Measurements from ENCODE around the gene CFH. TPM values are rescaled to one million over a fixed set of nuclear protein-coding genes. Genes with fewer than 3 reads are reported as not detected.
A peak's percentile ranks its signal among the peaks of the same experiment; 100 is the strongest.
"Not testable (repeated sequence)": the region's sequence is repeated elsewhere in the genome, so short reads cannot be mapped to it uniquely, and the experiment has no call there.

Gene CFH
- polyA plus RNA-seq, 6 donors from 2014 or later = 0.09 TPM; not detected in 5

- DNase-seq (no peak), ATAC-seq (ENCODE audit: low read depth in 2 of 2) (no peak)
- Mint-ChIP-seq H3K27ac (no peak overlapping the region), H3K4me1 (no peaks in the 10 kb centered on the region), H3K27me3 (no peaks in the 10 kb centered on the region), H3K9me3 (no peaks in the 10 kb centered on the region), H3K4me3 (no peak overlapping the region), H3K36me3 (no peaks in the 10 kb centered on the region)
Measured at GRCh38 chr1:196678510-196678884, 26.7 kb downstream of the CFH start.

DNA sequence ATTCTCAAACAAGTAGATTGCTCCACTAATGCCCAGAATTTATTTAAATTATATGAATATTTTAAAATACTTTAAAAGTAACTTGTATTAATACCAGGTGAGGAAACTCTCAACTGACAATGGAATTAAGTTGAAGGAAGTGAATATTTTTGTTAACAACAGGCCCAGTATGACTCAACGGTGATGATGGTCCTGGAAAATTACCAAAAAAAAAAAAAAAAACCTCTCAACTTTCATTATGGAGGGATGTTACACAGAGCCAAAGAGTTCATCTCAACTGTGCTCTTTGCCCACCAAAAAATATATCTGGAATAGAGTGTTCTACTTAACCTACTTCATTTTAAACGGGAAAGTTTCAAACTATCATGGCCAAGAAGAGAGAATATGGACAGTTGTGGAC, 28.3 kb downstream of the CFH start:
- Mint-ChIP-seq H3K36me3 (no peaks in the 10 kb centered on the region), H3K9me3 (no peaks in the 10 kb centered on the region), H3K27ac (no peak overlapping the region), H3K4me1 (no peaks in the 10 kb centered on the region), H3K4me3 (no peak overlapping the region), H3K27me3 (no peaks in the 10 kb centered on the region)
- ATAC-seq (ENCODE audit: low read depth in 2 of 2) = no peak
- DNase-seq = no peak

GRCh38 chr1:196684476-196684875, 32.6 kb downstream of the CFH start:
- peaks cover 0 to 4% (median 0%) of the 10 kb centered on the region in 7 donors for H3K9me3 Mint-ChIP-seq
- H3K4me3 Mint-ChIP-seq = no peak overlapping the region
- H3K27me3 Mint-ChIP-seq = no peaks in the 10 kb centered on the region
- ATAC-seq (ENCODE audit: low read depth in 2 of 2) (no peak), DNase-seq (no peak)
- no peaks in the 10 kb centered on the region for H3K36me3 Mint-ChIP-seq
- H3K4me1 Mint-ChIP-seq = no peaks in the 10 kb centered on the region
- no peak overlapping the region for H3K27ac Mint-ChIP-seq

DNA sequence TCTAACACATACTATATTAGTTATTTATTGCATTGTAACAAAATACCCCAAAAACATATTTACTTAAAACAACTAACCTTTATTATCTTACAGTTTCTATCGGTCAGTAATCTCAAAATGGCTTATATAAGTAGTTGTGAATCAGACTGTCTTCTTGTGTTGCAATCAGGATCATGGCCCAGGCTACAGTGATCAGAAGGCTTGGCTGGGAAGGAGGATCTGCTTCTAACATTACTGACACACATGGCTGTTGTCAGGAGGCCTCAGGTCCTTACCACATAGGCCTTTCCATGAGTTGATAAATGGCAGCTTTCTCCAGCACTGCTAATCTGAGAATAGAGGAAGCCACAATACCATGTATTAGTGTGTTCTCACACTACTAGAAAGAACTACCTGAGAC, 33.7 kb downstream of the CFH start:
- H3K9me3 Mint-ChIP-seq = peaks cover 0 to 4% (median 0%) of the 10 kb centered on the region in 7 donors
- H3K27ac Mint-ChIP-seq = no peak overlapping the region
- no peaks in the 10 kb centered on the region for H3K27me3 Mint-ChIP-seq
- DNase-seq (no peak), ATAC-seq (ENCODE audit: low read depth in 2 of 2) (no peak)
- H3K4me1 Mint-ChIP-seq = no peaks in the 10 kb centered on the region
- H3K4me3 Mint-ChIP-seq = no peak overlapping the region
- no peaks in the 10 kb centered on the region for H3K36me3 Mint-ChIP-seq

GRCh38 chr1:196689001-196689400, 37.2 kb downstream of the CFH start:
- DNase-seq (no peak), ATAC-seq (ENCODE audit: low read depth in 2 of 2) (no peak)
- Mint-ChIP-seq H3K4me3 (no peak overlapping the region), H3K4me1 (no peaks in the 10 kb centered on the region), H3K27me3 (no peaks in the 10 kb centered on the region), H3K9me3 (peaks cover 0 to 5% (median 0%) of the 10 kb centered on the region in 7 donors), H3K27ac (no peak overlapping the region), H3K36me3 (no peaks in the 10 kb centered on the region)

GRCh38 chr1:196690582-196690981, 38.7 kb downstream of the CFH start:
- H3K4me3 Mint-ChIP-seq = no peak overlapping the region
- ATAC-seq (ENCODE audit: low read depth in 2 of 2) (no peak), DNase-seq (no peak)
- H3K9me3 Mint-ChIP-seq = peaks cover 0 to 8% (median 0%) of the 10 kb centered on the region in 7 donors
- H3K27ac Mint-ChIP-seq = no peak overlapping the region
- H3K4me1 Mint-ChIP-seq = no peaks in the 10 kb centered on the region
- peaks cover 0 to 2% (median 0%) of the 10 kb centered on the region in 3 donors for H3K27me3 Mint-ChIP-seq
- H3K36me3 Mint-ChIP-seq = no peaks in the 10 kb centered on the region

DNA sequence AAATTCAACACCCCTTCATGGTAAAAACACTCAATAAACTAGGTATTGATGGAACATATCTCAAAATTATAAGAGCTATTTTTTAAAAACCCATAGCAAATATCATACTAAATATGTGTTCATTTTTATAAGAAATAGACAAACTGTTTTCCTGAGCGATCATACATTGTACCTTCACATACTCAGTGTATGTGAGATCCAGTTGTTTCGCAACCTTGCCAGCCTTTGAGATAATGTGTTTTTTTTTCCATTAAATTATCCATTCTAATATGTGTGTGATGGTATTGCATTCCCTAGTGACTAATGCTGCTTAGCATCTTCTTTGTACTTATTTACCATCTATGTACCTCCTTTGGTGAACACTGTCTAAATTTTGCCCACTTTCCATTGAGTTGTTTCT, 47.1 kb downstream of the CFH start:
- H3K4me1 Mint-ChIP-seq = no peaks in the 10 kb centered on the region
- DNase-seq (no peak), ATAC-seq (ENCODE audit: low read depth in 2 of 2) (no peak)
- H3K27me3 Mint-ChIP-seq = peaks cover 0 to 7% (median 0%) of the 10 kb centered on the region in 3 donors
- H3K4me3 Mint-ChIP-seq = no peak overlapping the region
- no peaks in the 10 kb centered on the region for H3K36me3 Mint-ChIP-seq
- H3K9me3 Mint-ChIP-seq = peaks cover 0 to 12% (median 7%) of the 10 kb centered on the region in 7 donors
- no peak overlapping the region for H3K27ac Mint-ChIP-seq

- Mint-ChIP-seq H3K4me3 (no peak overlapping the region), H3K27ac (no peak overlapping the region), H3K27me3 (no peaks in the 10 kb centered on the region), H3K9me3 (peaks cover 0 to 7% (median 2%) of the 10 kb centered on the region in 7 donors), H3K36me3 (no peaks in the 10 kb centered on the region), H3K4me1 (no peaks in the 10 kb centered on the region)
- no peak for DNase-seq
- no peak for ATAC-seq (ENCODE audit: low read depth in 2 of 2)
Measured at GRCh38 chr1:196701144-196701543, 49.3 kb downstream of the CFH start.

- H3K9me3 Mint-ChIP-seq; H3K27me3 Mint-ChIP-seq; H3K27ac Mint-ChIP-seq; ATAC-seq (ENCODE audit: low read depth in 2 of 2); H3K36me3 Mint-ChIP-seq; H3K4me1 Mint-ChIP-seq; H3K4me3 Mint-ChIP-seq; DNase-seq: not testable (repeated sequence)
Measured at GRCh38 chr1:196709892-196710291, 58.0 kb downstream of the CFH start.

DNA sequence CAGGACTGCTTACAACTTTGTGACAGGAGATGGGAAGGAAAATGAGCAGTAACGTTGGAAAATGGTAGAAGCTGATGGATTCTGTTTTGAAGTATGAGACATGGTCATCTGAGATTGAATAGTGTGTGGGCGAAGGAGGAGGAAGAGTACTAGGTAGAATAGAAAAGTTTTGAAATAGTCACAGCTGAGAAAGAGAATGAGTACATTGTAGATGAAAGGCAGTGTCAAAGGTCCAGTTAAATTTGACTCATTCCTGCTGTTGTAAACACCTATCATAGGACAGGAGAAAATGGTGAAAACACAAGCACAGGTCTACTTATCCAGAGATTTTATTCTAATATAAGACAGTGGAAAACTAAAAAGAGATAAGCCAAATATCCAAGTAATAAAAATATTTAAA, 66.0 kb downstream of the CFH start:
- no peak for DNase-seq
- Mint-ChIP-seq H3K27ac (peak overlapping the region in 1 of 6 donors; percentile 12), H3K4me3 (no peak overlapping the region), H3K9me3 (peaks cover 0 to 4% (median 0%) of the 10 kb centered on the region in 7 donors), H3K36me3 (no peaks in the 10 kb centered on the region), H3K27me3 (no peaks in the 10 kb centered on the region), H3K4me1 (no peaks in the 10 kb centered on the region)
- no peak for ATAC-seq (ENCODE audit: low read depth in 2 of 2)

DNA sequence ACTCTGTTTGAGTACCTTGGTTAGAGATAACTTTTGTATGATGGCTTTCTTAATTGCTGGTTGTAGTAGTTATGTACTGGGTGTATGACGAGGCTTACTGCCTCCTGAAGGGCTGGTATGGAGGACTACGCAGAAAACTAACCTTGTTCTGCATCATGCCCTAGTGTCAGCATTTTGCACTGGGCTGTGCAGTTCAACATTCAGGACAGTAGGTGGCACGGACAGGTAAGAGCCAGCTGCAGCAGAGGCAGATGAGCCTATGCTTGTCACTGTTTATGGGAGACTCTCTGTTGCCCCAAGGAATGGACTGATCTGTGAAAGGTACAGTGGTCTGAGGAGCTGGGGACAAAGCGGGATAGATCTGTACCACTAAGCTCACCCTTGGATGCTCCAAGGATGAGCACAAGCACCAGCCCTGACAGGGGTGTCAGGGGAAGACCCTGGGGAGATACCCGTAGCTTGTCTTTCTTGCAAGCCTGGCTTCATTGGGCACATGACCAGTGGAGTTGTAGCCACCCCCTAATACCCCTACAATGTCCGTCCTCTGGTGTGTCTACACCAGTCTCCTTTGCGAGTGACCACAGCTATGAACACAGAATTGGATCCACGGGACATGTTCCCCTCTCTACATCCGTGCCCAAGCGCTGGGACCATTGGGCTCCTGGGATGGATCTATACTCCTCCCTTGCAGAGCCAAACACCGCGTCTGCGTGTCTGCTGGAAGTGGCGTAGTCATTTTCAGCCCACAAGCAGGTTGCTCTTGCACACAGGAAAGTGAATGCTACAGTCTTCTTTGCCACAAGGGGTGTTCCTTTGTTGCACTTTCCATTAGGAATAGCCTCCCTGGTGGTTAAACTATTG, 71.7 kb downstream of the CFH start:
- peaks cover 0 to 5% (median 0%) of the 10 kb centered on the region in 3 donors for H3K27me3 Mint-ChIP-seq
- peaks cover 0 to 2% (median 0%) of the 10 kb centered on the region in 7 donors for H3K9me3 Mint-ChIP-seq
- DNase-seq (no peak), ATAC-seq (ENCODE audit: low read depth in 2 of 2) (peak in 1 of 2 donors; percentile 47)
- H3K4me3 Mint-ChIP-seq = no peak overlapping the region
- H3K36me3 Mint-ChIP-seq = no peaks in the 10 kb centered on the region
- no peak overlapping the region for H3K27ac Mint-ChIP-seq
- H3K4me1 Mint-ChIP-seq = no peaks in the 10 kb centered on the region

DNA sequence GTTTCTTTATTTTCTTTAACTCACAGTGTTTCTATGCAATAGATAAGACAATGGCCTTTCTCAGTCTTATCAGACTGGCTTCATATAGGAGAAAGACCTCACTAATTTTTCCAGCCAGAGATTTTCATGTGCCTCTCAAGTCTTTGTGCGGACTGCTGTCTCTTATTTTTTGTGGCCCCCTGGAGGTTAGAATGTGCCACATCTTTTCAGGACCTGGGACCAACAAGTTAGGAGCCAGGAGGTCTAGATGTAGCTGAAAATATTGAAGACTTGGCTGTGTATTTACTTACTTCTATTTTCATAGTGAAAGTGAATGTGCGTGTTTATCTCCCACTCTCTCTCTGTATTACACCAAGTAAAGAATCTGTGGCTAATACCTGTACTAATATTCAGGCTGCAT, 80.7 kb downstream of the CFH start:
- DNase-seq (no peak), ATAC-seq (ENCODE audit: low read depth in 2 of 2) (no peak)
- Mint-ChIP-seq H3K36me3 (no peaks in the 10 kb centered on the region), H3K4me1 (no peaks in the 10 kb centered on the region), H3K27me3 (no peaks in the 10 kb centered on the region), H3K9me3 (peaks cover 0 to 11% (median 3%) of the 10 kb centered on the region in 7 donors), H3K4me3 (no peak overlapping the region), H3K27ac (no peak overlapping the region)

DNA sequence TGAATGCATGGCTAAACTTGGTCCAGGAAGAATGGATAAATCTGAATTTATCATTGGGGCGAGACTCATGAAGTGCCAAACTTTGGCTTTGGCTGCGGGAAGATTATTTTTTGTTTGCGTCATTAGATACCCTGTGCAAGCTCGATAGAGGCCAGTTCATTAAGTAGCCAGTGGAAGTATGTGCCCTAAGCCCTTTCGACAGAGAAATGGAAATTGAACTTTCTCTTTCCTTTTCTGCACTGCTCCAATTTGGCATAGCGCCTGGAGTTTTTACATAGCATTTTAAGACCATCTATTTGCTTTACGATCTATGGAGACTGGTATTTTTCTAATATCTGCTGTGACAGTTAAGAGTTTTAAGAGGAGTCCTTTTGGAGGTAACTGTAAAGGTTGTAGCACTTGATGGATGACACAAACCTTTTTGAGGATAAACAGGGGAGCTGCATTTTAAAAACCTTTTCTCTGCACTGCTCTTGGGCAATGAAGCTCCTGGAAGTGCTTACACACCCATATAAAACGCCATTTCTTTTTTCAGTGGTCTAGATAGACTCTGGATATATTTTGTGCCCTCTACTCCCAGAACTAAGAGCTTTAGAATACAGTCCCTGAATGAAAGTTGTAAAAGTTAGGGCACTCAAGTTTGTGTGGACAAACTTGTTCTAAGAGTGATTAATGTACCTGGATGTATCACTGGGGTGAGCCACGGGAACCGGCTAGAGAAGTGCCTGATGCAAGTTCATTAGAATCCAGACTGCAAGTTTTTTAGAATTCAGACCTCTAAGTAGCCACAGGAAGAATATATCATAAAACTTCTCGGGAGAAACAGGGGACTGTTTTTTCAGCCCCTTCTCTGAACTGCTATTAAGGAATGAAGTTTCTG, 81.5 kb downstream of the CFH start:
- H3K36me3 Mint-ChIP-seq = no peaks in the 10 kb centered on the region
- H3K27ac Mint-ChIP-seq = no peak overlapping the region
- no peak overlapping the region for H3K4me3 Mint-ChIP-seq
- H3K4me1 Mint-ChIP-seq = no peaks in the 10 kb centered on the region
- peaks cover 0 to 19% (median 8%) of the 10 kb centered on the region in 7 donors for H3K9me3 Mint-ChIP-seq
- DNase-seq = no peak
- no peak for ATAC-seq (ENCODE audit: low read depth in 2 of 2)
- no peaks in the 10 kb centered on the region for H3K27me3 Mint-ChIP-seq

GRCh38 chr1:196734006-196734405, 82.2 kb downstream of the CFH start:
- Mint-ChIP-seq H3K36me3 (no peaks in the 10 kb centered on the region), H3K9me3 (peaks cover 0 to 25% (median 13%) of the 10 kb centered on the region in 7 donors), H3K4me1 (no peaks in the 10 kb centered on the region), H3K27ac (no peak overlapping the region), H3K4me3 (no peak overlapping the region), H3K27me3 (no peaks in the 10 kb centered on the region)
- no peak for DNase-seq
- ATAC-seq (ENCODE audit: low read depth in 2 of 2) = no peak
